ENCODE results near the gene MORN1.
"Not testable (repeated sequence)": the region's sequence is repeated elsewhere in the genome, so short reads cannot be mapped to it uniquely, and the experiment has no call there.

The MORN1 gene

GRCh38 chr1:2328676-2329455 lies 62.5 kb downstream of the MORN1 start:
- TF ChIP-seq EZH2phosphoT487 (IDR thresholded peaks at IDR 0.05; ENCODE audit: borderline replicate concordance, low read length) (no peak), CTCF (IDR thresholded peaks at IDR 0.05; ENCODE audit: low read depth, low read length, poor library complexity, severe bottlenecking) (no peak)
- Histone ChIP-seq H3F3A (ENCODE audit: control insufficient read depth, insufficient read depth) (no peaks in the 10 kb centered on the region), H3K36me3 (ENCODE audit: control insufficient read depth, low read length) (no peaks in the 10 kb centered on the region), H3K9me3 (ENCODE audit: control insufficient read depth, insufficient read depth, low read length) (no peaks in the 10 kb centered on the region), H4K20me1 (ENCODE audit: control insufficient read depth, insufficient read depth, low read depth, low read length) (no peaks in the 10 kb centered on the region), H3K79me2 (ENCODE audit: control insufficient read depth, low read length) (no peaks in the 10 kb centered on the region), H3K27ac (ENCODE audit: low read depth, low read length) (no peak overlapping the region), H3K4me2 (ENCODE audit: low read length) (no peak overlapping the region), H3K4me1 (ENCODE audit: control insufficient read depth, low read length) (no peaks in the 10 kb centered on the region), H3K27me3 (ENCODE audit: control insufficient read depth, low read length) (no peaks in the 10 kb centered on the region), H3K4me3 (ENCODE audit: low read length) (no peak overlapping the region), H3K9me2 (replicated peaks; ENCODE audit: control insufficient read depth, low read length) (no peaks in the 10 kb centered on the region)

- Histone ChIP-seq H3F3A (ENCODE audit: control insufficient read depth, insufficient read depth) (no peaks in the 10 kb centered on the region), H3K36me3 (ENCODE audit: control insufficient read depth, low read length) (no peaks in the 10 kb centered on the region), H3K9me2 (replicated peaks; ENCODE audit: control insufficient read depth, low read length) (no peaks in the 10 kb centered on the region), H3K79me2 (ENCODE audit: control insufficient read depth, low read length) (no peaks in the 10 kb centered on the region), H3K27ac (ENCODE audit: low read depth, low read length) (no peak overlapping the region), H3K9me3 (ENCODE audit: control insufficient read depth, insufficient read depth, low read length) (no peaks in the 10 kb centered on the region), H3K4me3 (ENCODE audit: low read length) (no peak overlapping the region), H3K27me3 (ENCODE audit: control insufficient read depth, low read length) (no peaks in the 10 kb centered on the region), H3K4me1 (ENCODE audit: control insufficient read depth, low read length) (no peaks in the 10 kb centered on the region), H4K20me1 (ENCODE audit: control insufficient read depth, insufficient read depth, low read depth, low read length) (no peaks in the 10 kb centered on the region), H3K4me2 (ENCODE audit: low read length) (no peak overlapping the region)
- TF ChIP-seq EZH2phosphoT487 (IDR thresholded peaks at IDR 0.05; ENCODE audit: borderline replicate concordance, low read length) = no peak
- TF ChIP-seq CTCF (IDR thresholded peaks at IDR 0.05; ENCODE audit: low read depth, low read length, poor library complexity, severe bottlenecking) = no peak
These were observed 63.5 kb downstream of the MORN1 start for GRCh38 chr1:2327841-2328240.

- not testable (repeated sequence) for H3K4me1 ChIP-seq (ENCODE audit: control insufficient read depth, low read length); H3K9me2 ChIP-seq (replicated peaks; ENCODE audit: control insufficient read depth, low read length); H3K4me3 ChIP-seq (ENCODE audit: low read length); H3K27ac ChIP-seq (ENCODE audit: low read depth, low read length); H3K79me2 ChIP-seq (ENCODE audit: control insufficient read depth, low read length); H4K20me1 ChIP-seq (ENCODE audit: control insufficient read depth, insufficient read depth, low read depth, low read length); H3K27me3 ChIP-seq (ENCODE audit: control insufficient read depth, low read length); H3K4me2 ChIP-seq (ENCODE audit: low read length); H3K36me3 ChIP-seq (ENCODE audit: control insufficient read depth, low read length); H3K9me3 ChIP-seq (ENCODE audit: control insufficient read depth, insufficient read depth, low read length); H3F3A ChIP-seq (ENCODE audit: control insufficient read depth, insufficient read depth)
These were observed 64.2 kb downstream of the MORN1 start for GRCh38 chr1:2327162-2327561.

- H3K4me2 ChIP-seq (ENCODE audit: low read length) = no peak overlapping the region
- H3K9me2 ChIP-seq (replicated peaks; ENCODE audit: control insufficient read depth, low read length) = no peaks in the 10 kb centered on the region
- H3F3A ChIP-seq (ENCODE audit: control insufficient read depth, insufficient read depth) = no peaks in the 10 kb centered on the region
- H3K27ac ChIP-seq (ENCODE audit: low read depth, low read length) = no peak overlapping the region
- TF ChIP-seq CTCF (IDR thresholded peaks at IDR 0.05; ENCODE audit: low read depth, low read length, poor library complexity, severe bottlenecking) = no peak
- no peak for TF ChIP-seq EZH2phosphoT487 (IDR thresholded peaks at IDR 0.05; ENCODE audit: borderline replicate concordance, low read length)
- no peaks in the 10 kb centered on the region for H3K4me1 ChIP-seq (ENCODE audit: control insufficient read depth, low read length)
- no peaks in the 10 kb centered on the region for H3K9me3 ChIP-seq (ENCODE audit: control insufficient read depth, insufficient read depth, low read length)
- no peaks in the 10 kb centered on the region for H3K36me3 ChIP-seq (ENCODE audit: control insufficient read depth, low read length)
- no peaks in the 10 kb centered on the region for H3K27me3 ChIP-seq (ENCODE audit: control insufficient read depth, low read length)
- no peaks in the 10 kb centered on the region for H3K79me2 ChIP-seq (ENCODE audit: control insufficient read depth, low read length)
- no peak overlapping the region for H3K4me3 ChIP-seq (ENCODE audit: low read length)
- no peaks in the 10 kb centered on the region for H4K20me1 ChIP-seq (ENCODE audit: control insufficient read depth, insufficient read depth, low read depth, low read length)
These were observed 64.8 kb downstream of the MORN1 start for GRCh38 chr1:2326524-2326923.
